Measurements from ENCODE around the gene FOXP1. TPM values are rescaled to one million over a fixed set of nuclear protein-coding genes. Genes with fewer than 3 reads are reported as not detected.
A peak's percentile ranks its signal among the peaks of the same experiment; 100 is the strongest.

Gene FOXP1
- total RNA-seq, 1 donor from 2014 or later, result 195 TPM

- Mint-ChIP-seq H3K4me3 (ENCODE audit: unreplicated experiment) (no peak overlapping the region), H3K27me3 (ENCODE audit: unreplicated experiment) (no peaks in the 10 kb centered on the region), H3K4me1 (ENCODE audit: unreplicated experiment) (peaks cover 51% of the 10 kb centered on the region), H3K27ac (ENCODE audit: unreplicated experiment) (peak overlapping the region; percentile 19), H3K36me3 (ENCODE audit: unreplicated experiment) (no peaks in the 10 kb centered on the region), H3K9me3 (ENCODE audit: unreplicated experiment) (no peaks in the 10 kb centered on the region)
- no peak for DNase-seq (ENCODE audit: extremely low spot score, unreplicated experiment)
- TF ChIP-seq CTCF (IDR thresholded peaks at IDR 0.05), result no peak
Measured at GRCh38 chr3:71374582-71374981, 208.9 kb downstream of the FOXP1 start.

GRCh38 chr3:71372911-71373637 lies 210.5 kb downstream of the FOXP1 start:
- H3K9me3 Mint-ChIP-seq (ENCODE audit: unreplicated experiment), result no peaks in the 10 kb centered on the region
- H3K4me1 Mint-ChIP-seq (ENCODE audit: unreplicated experiment), result peaks cover 50% of the 10 kb centered on the region
- H3K27ac Mint-ChIP-seq (ENCODE audit: unreplicated experiment), result no peak overlapping the region
- no peak for DNase-seq (ENCODE audit: extremely low spot score, unreplicated experiment)
- no peaks in the 10 kb centered on the region for H3K36me3 Mint-ChIP-seq (ENCODE audit: unreplicated experiment)
- H3K27me3 Mint-ChIP-seq (ENCODE audit: unreplicated experiment), result no peaks in the 10 kb centered on the region
- no peak overlapping the region for H3K4me3 Mint-ChIP-seq (ENCODE audit: unreplicated experiment)
- no peak for TF ChIP-seq CTCF (IDR thresholded peaks at IDR 0.05)

GRCh38 chr3:71372241-71372768 lies 211.2 kb downstream of the FOXP1 start:
- no peak for DNase-seq (ENCODE audit: extremely low spot score, unreplicated experiment)
- Mint-ChIP-seq H3K27me3 (ENCODE audit: unreplicated experiment) (no peaks in the 10 kb centered on the region), H3K27ac (ENCODE audit: unreplicated experiment) (peak overlapping the region; percentile 41)

GRCh38 chr3:71371282-71371681 lies 212.2 kb downstream of the FOXP1 start:
- Mint-ChIP-seq H3K9me3 (ENCODE audit: unreplicated experiment) (no peaks in the 10 kb centered on the region), H3K36me3 (ENCODE audit: unreplicated experiment) (no peaks in the 10 kb centered on the region), H3K4me1 (ENCODE audit: unreplicated experiment) (peaks cover 45% of the 10 kb centered on the region), H3K4me3 (ENCODE audit: unreplicated experiment) (no peak overlapping the region), H3K27me3 (ENCODE audit: unreplicated experiment) (no peaks in the 10 kb centered on the region), H3K27ac (ENCODE audit: unreplicated experiment) (peak overlapping the region; percentile 90)
- DNase-seq (ENCODE audit: extremely low spot score, unreplicated experiment), result no peak
- no peak for TF ChIP-seq CTCF (IDR thresholded peaks at IDR 0.05)

More at GRCh38 chr3:71372241-71372768, 211.2 kb downstream of the FOXP1 start:
- H3K4me3 Mint-ChIP-seq (ENCODE audit: unreplicated experiment), result no peak overlapping the region
- TF ChIP-seq CTCF (IDR thresholded peaks at IDR 0.05), result no peak
- H3K4me1 Mint-ChIP-seq (ENCODE audit: unreplicated experiment), result peaks cover 43% of the 10 kb centered on the region
- no peaks in the 10 kb centered on the region for H3K36me3 Mint-ChIP-seq (ENCODE audit: unreplicated experiment)
- H3K9me3 Mint-ChIP-seq (ENCODE audit: unreplicated experiment), result no peaks in the 10 kb centered on the region

GRCh38 chr3:71370467-71370866 lies 213.1 kb downstream of the FOXP1 start:
- Mint-ChIP-seq H3K4me1 (ENCODE audit: unreplicated experiment) (peaks cover 49% of the 10 kb centered on the region), H3K27me3 (ENCODE audit: unreplicated experiment) (no peaks in the 10 kb centered on the region), H3K9me3 (ENCODE audit: unreplicated experiment) (no peaks in the 10 kb centered on the region), H3K4me3 (ENCODE audit: unreplicated experiment) (no peak overlapping the region), H3K27ac (ENCODE audit: unreplicated experiment) (peak overlapping the region; percentile 90), H3K36me3 (ENCODE audit: unreplicated experiment) (no peaks in the 10 kb centered on the region)
- TF ChIP-seq CTCF (IDR thresholded peaks at IDR 0.05), result no peak
- DNase-seq (ENCODE audit: extremely low spot score, unreplicated experiment), result no peak
